Measurements from ENCODE around the gene ANKS1B.
A peak's percentile ranks its signal among the peaks of the same experiment; 100 is the strongest.

Gene ANKS1B

GRCh38 chr12:99960311-99960710, 24.4 kb downstream of the ANKS1B start:
- no peak for DNase-seq (ENCODE audit: low read depth, low spot score)

DNA sequence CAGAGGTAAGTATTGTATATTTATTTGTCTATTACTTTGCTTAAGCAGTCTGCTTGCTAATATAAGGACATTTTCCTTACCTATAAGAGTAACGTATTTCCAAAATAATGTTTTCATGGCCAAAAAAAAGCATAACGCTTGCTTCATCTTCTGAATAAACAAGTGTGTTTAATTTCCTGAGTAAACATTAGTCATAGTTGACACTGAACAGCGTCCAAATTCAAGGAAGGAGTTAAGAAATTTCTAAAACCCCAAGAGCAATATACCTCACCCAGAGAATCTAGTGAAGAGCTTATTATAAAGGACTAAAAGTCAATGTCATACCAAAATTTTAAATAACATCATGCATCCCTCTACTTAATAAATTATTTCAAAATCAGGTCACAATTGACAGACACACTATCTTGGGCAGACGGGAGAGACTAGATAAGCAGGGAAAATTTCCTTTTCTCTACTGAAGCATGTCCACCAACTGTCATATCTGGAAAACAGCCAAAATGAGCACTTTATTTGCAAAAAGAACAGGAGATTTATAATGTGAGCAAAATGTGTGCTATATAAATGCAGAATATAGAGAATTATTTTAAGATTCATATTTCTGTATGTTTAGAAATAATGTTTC, 25.1 kb downstream of the ANKS1B start:
- no peak for DNase-seq (ENCODE audit: low read depth, low spot score)

GRCh38 chr12:99957866-99958466, 26.8 kb downstream of the ANKS1B start:
- DNase-seq (ENCODE audit: low read depth, low spot score) = no peak

- DNase-seq (ENCODE audit: low read depth, low spot score) = no peak
These were observed 30.0 kb downstream of the ANKS1B start for GRCh38 chr12:99954724-99955123.

DNA sequence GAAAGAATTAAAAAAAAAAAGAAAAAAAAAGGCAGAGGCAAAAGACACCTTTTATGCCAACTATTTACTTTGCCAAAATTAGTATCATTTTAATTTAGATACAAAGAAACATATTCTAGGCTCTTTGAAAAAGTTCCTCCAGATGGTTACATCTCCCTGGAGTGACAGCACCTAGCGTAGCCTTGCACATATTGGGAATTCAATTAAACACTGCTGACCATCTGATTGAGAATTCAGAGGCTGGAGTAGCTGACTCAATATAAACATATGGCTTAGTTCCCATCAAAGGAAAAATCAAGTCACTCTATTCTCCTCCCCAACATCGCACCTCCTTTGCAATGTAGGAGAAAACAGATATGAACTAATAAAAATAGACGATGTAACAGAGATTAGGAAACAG, 36.4 kb downstream of the ANKS1B start:
- no peak for DNase-seq (ENCODE audit: low read depth, low spot score)

- no peak for DNase-seq (ENCODE audit: low read depth, low spot score)
These were observed 38.6 kb downstream of the ANKS1B start for GRCh38 chr12:99946131-99946530.

GRCh38 chr12:99935608-99936007, 49.1 kb downstream of the ANKS1B start:
- DNase-seq (ENCODE audit: low read depth, low spot score) = no peak

DNA sequence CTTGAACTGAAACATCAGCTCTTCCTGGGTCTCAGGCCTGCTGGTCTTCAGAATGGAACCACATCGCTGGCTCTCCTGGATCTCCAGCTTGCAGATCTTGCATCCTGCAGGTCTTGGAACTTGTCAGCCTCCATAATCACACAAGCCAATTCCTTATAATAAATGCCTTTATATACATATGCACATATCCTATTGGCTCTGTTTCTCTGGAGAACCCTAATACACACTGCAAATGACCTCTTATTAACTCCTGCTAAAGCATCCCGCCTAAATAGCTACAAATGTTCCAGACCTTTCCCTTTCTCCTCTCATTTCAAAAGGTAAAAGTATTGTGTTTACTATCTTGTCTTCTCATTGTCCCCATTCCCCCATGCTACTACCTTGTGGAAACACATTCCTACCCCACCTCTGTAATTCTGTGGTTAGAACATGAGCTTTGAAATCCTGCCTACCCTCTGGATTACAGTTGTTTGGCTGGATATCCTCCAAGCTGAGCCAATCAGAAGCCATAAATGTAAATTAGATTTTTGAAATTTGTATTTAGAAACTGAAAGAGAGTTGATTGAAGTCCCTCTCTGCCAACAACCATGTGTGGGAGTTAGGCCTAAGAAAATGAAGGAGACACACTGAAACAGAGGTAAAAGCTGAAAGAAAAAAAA, 58.1 kb downstream of the ANKS1B start:
- DNase-seq (ENCODE audit: low read depth, low spot score) = no peak

DNA sequence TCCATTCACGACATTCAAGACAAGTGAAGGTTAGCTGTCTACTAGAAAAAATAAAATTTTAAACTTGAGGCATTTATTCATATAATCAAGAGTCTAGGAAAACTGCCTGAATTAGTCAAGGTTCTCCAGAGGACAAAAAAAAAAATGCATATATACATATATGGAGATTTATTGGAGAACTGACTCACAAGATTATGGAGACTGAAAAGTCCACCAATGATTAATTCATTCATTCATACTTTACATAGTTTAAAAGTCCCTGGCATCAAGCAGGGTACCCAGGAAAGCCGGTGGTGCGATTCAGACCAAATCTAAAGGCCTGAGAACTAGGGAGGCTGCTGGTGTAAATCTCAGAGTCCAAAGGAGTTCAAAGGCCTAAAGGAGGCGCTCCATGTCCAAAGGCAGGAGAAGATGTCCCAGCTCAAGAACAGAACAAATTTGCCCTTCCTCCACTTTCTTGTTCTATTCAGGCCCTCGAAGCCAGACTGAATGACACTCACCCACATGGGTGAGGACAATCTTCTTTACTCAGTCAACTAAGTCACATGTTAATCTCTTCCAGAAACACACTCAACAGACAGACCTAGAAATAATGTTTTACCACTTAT, 64.3 kb downstream of the ANKS1B start:
- DNase-seq (ENCODE audit: low read depth, low spot score) = no peak

- no peak for DNase-seq (ENCODE audit: low read depth, low spot score)
These were observed 66.9 kb downstream of the ANKS1B start for GRCh38 chr12:99917711-99918402.

DNA sequence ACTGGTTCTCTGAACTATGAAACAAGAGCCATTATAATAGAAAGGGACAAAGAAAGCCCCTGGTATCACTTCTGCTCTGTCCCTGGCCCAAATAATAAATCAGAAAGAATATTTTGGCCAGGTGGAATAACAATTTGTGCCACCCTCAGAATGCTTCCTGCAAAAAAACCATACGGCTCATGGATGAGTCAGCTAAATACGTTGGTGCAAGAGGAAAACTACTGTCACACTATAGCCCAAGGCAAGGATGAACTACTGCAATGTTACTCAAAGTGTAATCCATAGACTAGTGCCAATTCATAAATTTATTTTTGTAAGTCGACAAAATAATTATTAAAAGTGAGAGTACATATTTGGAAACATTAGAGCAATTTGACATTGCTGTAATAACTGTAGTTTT, 68.2 kb downstream of the ANKS1B start:
- no peak for DNase-seq (ENCODE audit: low read depth, low spot score)

DNA sequence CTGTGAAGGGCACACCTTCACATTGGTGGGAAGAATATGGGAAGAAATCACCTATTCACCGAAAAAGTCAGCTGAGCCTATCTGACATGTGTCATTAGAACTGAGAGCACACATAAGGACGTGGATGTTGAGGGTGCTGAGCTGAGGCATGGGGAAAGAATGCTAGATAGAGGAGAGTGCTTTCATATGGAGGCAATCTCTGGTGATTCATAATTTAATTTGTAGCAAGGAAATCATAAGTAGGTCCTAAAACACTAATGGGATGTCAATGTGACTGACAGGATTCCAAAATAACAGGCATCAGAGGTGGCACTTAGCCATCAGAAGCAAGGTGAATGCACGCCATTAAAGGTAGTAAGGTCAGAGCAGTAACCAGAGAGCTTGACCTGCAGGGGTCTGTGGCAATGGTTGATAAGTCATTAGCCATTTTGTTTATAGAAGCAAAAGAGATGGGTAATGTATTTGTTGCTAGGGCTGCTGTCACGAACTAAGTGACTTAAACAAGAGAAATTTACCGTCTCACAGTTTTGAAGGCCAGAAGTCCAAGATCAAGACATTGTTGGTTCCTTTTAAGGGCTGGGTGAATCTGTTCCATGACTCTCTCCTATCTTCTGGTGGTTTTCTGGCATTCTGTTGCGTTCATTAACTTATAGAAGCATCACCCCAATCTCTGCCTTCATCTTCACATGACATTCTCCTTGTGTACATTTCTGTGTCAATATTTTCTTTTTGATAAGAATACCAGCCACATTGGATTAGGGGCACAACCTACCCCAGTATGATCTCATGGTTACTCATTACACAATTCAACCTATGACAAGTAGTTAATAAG, 69.3 kb downstream of the ANKS1B start:
- DNase-seq (ENCODE audit: low read depth, low spot score) = no peak

DNA sequence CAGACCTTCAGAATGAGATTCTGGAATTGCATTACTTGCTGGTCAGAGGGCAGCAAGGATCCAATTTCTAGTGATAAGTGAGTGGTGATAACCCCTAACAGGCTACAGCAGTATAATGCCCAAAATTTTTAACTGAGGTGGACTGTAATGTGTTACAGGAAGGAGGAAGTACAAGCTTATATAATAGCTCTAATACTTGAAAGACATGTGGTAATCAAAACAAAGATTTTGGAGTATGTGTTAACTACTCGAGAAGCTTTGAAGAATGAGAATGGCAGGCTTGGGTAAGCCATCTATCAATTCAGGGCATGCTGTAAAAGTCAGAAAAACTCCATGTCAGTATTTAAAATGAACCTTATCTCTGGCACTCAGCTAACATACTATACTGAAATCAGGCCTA, 70.5 kb downstream of the ANKS1B start:
- no peak for DNase-seq (ENCODE audit: low read depth, low spot score)

GRCh38 chr12:99911967-99912366, 72.8 kb downstream of the ANKS1B start:
- DNase-seq (ENCODE audit: low read depth, low spot score) = no peak

DNA sequence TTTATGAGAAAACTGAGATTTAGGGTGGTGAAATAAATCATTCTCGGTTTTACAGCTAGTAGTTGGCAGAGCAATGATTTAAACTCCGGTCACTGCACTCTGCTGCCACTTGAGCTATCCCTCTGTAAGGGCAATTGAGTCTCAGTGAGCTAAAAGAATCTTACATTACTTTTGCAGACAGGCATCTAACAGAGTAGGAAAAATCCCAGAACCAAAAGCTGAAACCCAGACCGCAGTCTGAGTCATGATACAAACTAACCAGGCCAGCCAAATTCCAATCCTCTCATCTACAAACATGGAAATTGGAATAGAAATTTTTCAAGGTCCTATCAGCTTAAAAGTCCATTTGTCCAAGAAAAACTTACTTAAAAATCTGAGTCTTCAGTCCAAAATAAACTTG, 73.7 kb downstream of the ANKS1B start:
- peak; percentile 10 for DNase-seq (ENCODE audit: low read depth, low spot score)

DNA sequence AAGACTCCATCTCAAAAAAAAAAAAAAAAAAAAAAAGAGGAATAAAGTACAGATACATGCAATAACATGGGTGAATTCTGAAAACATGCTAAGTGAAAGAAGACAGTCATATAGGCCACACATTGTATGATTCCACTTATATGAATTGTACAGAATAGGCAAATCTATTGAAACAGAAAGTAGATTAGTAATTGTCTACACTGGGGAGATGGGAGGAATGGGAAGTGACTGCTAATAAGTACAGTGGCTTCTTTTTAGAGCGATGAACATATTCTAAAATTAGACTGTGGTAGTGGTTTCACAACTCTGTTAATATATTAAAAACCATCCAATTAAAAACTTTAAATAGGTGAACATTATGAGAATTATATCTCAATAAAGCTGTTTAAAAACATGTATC, 74.4 kb downstream of the ANKS1B start:
- no peak for DNase-seq (ENCODE audit: low read depth, low spot score)

DNA sequence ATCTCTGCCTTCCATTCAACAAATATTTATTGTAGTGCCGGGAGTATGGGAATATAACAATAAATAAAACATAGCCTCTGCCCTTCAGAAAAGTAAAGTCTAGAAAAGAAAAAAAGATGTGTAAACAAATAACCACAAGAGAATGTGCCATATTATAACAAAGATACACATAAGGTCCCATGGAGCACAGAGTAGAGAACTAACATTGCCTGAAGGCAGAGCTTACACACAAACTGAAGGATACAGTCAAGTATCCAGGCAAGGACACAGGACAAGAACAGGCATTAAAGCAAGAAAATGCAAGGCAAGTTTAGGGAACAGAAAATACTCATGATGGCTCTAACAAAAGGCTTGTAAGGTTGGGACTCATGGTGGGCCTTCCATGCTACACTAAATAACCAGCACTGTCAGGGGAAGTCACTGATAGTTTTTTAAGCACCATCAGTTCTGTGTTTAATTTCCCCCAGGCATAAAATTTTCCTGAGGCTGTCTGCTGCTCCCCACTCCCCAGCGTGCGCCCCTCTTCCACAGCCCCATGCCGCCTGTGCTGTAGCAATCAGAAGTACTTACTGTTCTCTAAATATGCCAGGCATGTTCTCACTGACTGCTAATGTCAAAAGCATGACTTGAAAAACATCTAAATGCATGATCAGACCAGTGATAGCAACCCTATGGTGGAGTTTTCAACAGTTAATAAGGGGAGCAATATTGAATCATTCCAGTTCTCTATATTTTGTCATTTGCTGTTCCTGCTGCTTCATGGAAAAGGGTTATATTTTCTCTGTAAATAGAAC, 77.8 kb downstream of the ANKS1B start:
- no peak for DNase-seq (ENCODE audit: low read depth, low spot score)

DNA sequence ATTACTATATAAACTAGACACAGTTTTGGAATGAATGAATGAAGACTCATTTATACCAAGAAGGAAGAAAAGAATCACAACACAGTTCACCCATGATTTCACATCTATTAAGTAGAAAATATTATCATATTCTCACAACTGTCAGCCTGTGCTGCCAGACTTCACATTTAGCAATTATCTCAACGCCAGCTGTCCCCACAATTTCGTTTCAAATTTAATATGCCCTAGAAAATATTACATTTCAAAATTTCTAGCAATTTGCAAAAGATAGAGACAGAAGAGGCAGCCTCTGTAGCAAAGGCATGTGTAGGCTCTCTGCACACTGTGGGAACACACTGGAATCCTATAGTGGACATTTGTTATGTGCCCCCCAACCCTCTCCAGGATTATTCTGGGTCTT, 83.6 kb downstream of the ANKS1B start:
- no peak for DNase-seq (ENCODE audit: low read depth, low spot score)

GRCh38 chr12:99898645-99899044, 86.1 kb downstream of the ANKS1B start:
- DNase-seq (ENCODE audit: low read depth, low spot score) = no peak

DNA sequence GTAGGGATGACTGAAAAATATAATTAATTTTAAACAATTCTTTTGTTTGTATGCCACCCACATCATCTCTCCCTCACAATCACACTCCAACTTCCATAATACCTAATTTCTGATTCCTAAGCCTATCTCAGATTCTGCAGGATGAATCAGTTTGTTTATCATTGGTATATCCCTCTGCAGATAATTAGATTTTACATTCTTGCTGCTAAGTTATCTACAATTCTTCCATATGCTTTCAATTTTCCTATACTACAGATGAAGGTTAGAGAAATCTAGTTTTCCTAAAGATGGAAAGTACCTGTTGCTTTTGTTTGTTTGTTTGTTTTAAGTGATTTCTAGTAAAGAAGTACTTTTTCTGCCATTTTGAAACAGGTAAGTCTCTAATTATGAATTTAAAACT, 105.3 kb downstream of the ANKS1B start:
- DNase-seq (ENCODE audit: low read depth, low spot score) = no peak

GRCh38 chr12:99875081-99875480, 109.7 kb downstream of the ANKS1B start:
- no peak for DNase-seq (ENCODE audit: low read depth, low spot score)

Measured in smooth muscle cell of the brain vasculature (primary cell).